ENCODE data around the gene MFSD6L. TPM values are rescaled to one million over a fixed set of nuclear protein-coding genes. Genes with fewer than 3 reads are reported as not detected.

The MFSD6L gene
- total RNA-seq, 2 donors from 2014 or later, result 0.12 TPM; not detected in 1

GRCh38 chr17:8793649-8794048 is 5.5 kb downstream of the MFSD6L start:
- Histone ChIP-seq H3K27ac (no peak overlapping the region), H3K4me3 (no peak overlapping the region), H3K27me3 (no peaks in the 10 kb centered on the region), H3K9me3 (peaks cover 7 to 14% of the 10 kb centered on the region in 2 donors), H3K36me3 (no peaks in the 10 kb centered on the region), H3K4me1 (no peaks in the 10 kb centered on the region)
- no peak for DNase-seq (ENCODE audit: low spot score)
- no peak for TF ChIP-seq CTCF (IDR thresholded peaks at IDR 0.05)

GRCh38 chr17:8792646-8793045 is 6.5 kb downstream of the MFSD6L start:
- no peak for TF ChIP-seq CTCF (IDR thresholded peaks at IDR 0.05)
- DNase-seq (ENCODE audit: low spot score), result no peak
- Histone ChIP-seq H3K27ac (no peak overlapping the region), H3K27me3 (no peaks in the 10 kb centered on the region), H3K9me3 (peaks cover 7 to 14% of the 10 kb centered on the region in 2 donors), H3K36me3 (no peaks in the 10 kb centered on the region), H3K4me3 (no peak overlapping the region), H3K4me1 (no peaks in the 10 kb centered on the region)

DNA sequence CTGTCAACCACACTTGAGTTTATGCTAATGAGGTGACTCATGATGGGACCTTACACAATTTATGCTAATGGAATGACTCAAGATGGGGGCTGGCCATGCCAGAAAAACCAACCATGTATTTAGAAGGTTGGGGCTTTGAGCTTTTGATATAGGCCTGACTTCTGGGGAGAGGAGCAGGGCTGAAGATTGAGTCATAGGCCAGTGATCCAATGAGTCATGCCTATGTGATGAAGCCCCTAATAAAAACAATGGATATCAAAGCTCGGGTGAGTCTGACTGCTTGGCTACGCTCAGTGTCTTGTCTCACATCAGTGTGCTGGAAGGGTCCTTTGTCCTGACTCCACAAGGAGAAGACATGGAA is 7.3 kb downstream of the MFSD6L start:
- Histone ChIP-seq H3K36me3 (no peaks in the 10 kb centered on the region), H3K4me3 (no peak overlapping the region), H3K27ac (no peak overlapping the region), H3K27me3 (no peaks in the 10 kb centered on the region), H3K4me1 (no peaks in the 10 kb centered on the region), H3K9me3 (peaks cover 7 to 14% of the 10 kb centered on the region in 2 donors)
- no peak for DNase-seq (ENCODE audit: low spot score)
- TF ChIP-seq CTCF (IDR thresholded peaks at IDR 0.05), result no peak

GRCh38 chr17:8791248-8791909 is 7.8 kb downstream of the MFSD6L start:
- Histone ChIP-seq H3K27ac (no peak overlapping the region), H3K36me3 (no peaks in the 10 kb centered on the region), H3K4me1 (no peaks in the 10 kb centered on the region), H3K9me3 (peaks cover 7 to 14% of the 10 kb centered on the region in 2 donors), H3K27me3 (no peaks in the 10 kb centered on the region), H3K4me3 (no peak overlapping the region)
- no peak for TF ChIP-seq CTCF (IDR thresholded peaks at IDR 0.05)
- DNase-seq (ENCODE audit: low spot score), result no peak

DNA sequence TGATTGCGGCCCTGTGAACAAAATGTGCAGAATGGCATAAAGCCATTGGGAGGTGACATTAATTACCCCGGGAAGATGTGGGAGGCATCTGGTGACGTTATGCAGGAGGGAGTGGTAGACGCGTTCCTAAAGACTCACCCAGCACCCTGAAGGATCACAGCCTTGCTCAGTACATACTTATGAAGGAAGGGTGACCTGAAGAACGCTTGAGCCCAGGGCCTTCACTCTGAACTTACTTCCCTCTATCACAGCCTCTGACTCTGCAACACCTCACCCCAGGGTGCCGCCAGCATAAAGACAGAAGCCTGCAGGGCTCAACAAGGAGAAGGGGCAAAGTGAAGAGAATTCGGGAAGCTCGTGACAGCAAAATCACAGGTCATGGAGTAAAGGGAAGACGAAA is 9.4 kb downstream of the MFSD6L start:
- DNase-seq (ENCODE audit: low spot score), result no peak
- no peak overlapping the region for H3K4me3 ChIP-seq

More for the DNA sequence above, 9.4 kb downstream of the MFSD6L start:
- H3K9me3 ChIP-seq, result peaks cover 7 to 14% of the 10 kb centered on the region in 2 donors
- H3K4me1 ChIP-seq, result peaks cover 0 to 6% of the 10 kb centered on the region in 2 donors
- no peak for TF ChIP-seq CTCF (IDR thresholded peaks at IDR 0.05)
- H3K27me3 ChIP-seq, result no peaks in the 10 kb centered on the region
- no peak overlapping the region for H3K27ac ChIP-seq
- no peaks in the 10 kb centered on the region for H3K36me3 ChIP-seq

Data from right atrium auricular region (tissue), 2 donors.